IMR-90 (cell line): ENCODE measurements around the gene CGB7.

Source experiments
- CEBPB ChIP-seq: IDR thresholded peaks from 2 replicates; pipeline ENCODE4 v1.6.1; 2012; ENCODE audit warnings: low read depth, low read length, improper control_type of control experiment
- CHD1 ChIP-seq: IDR thresholded peaks from 2 replicates; pipeline ENCODE4 v1.6.1; 2012; ENCODE audit warnings: low read depth, low read length, improper control_type of control experiment
- MAZ ChIP-seq: IDR thresholded peaks from 2 replicates; pipeline ENCODE4 v1.6.1; 2012; ENCODE audit warnings: low read depth, mild to moderate bottlenecking, low read length, improper control_type of control experiment, moderate library complexity, borderline replicate concordance
- MXI1 ChIP-seq: IDR thresholded peaks from 2 replicates; pipeline ENCODE4 v1.6.1; 2012; ENCODE audit warnings: low read depth, mild to moderate bottlenecking, low read length, moderate library complexity, borderline replicate concordance
- NFE2L2 ChIP-seq: fragments of 150-350 bp; IDR thresholded peaks from 2 replicates; pipeline ENCODE4 v1.6.1; 2016; ENCODE audit warnings: low read depth, mild to moderate bottlenecking, low read length
- POLR2A ChIP-seq: IDR thresholded peaks from 2 replicates; pipeline ENCODE4 v1.6.1; 2012; ENCODE audit warnings: mild to moderate bottlenecking, low read depth, low read length
- RAD21 ChIP-seq: IDR thresholded peaks from 2 replicates; pipeline ENCODE4 v1.6.1; 2012; ENCODE audit warnings: low read length, improper control_type of control experiment
- SMC3 ChIP-seq: fragments of 150-350 bp; IDR thresholded peaks from 2 replicates; pipeline ENCODE4 v1.6.1; 2016; ENCODE audit warnings: low read depth, mild to moderate bottlenecking, antibody characterized with exemption, low read length, moderate library complexity
- TF ChIP-seq, protein P1 (sequence below): conservative IDR thresholded peaks from 2 replicates; pipeline ENCODE4 v1.5.1; 2012; ENCODE audit warnings: mild to moderate bottlenecking, low read depth, low read length, improper control_type of control experiment

DNA sequence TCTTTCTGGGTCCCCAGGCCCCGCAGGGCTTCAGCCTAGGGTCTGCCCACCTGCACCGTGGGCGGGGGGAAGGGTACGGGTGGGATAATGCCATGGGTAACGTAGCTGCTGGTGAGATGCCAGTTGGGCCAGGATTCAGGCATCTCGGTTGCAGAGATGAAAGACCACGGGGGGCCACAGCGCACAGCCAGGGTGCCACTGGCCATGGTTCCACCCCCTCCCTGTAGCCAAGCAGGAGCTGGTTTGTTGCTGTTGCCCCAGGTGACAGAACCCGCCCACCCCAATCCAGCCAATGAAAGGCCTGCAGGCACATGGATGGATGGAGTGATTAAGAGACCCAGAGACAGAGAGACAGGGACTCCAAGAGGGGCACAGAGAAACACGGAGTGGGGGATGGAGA is 1.0 kb upstream of the CGB7 start:
- TF ChIP-seq, protein P1, sequence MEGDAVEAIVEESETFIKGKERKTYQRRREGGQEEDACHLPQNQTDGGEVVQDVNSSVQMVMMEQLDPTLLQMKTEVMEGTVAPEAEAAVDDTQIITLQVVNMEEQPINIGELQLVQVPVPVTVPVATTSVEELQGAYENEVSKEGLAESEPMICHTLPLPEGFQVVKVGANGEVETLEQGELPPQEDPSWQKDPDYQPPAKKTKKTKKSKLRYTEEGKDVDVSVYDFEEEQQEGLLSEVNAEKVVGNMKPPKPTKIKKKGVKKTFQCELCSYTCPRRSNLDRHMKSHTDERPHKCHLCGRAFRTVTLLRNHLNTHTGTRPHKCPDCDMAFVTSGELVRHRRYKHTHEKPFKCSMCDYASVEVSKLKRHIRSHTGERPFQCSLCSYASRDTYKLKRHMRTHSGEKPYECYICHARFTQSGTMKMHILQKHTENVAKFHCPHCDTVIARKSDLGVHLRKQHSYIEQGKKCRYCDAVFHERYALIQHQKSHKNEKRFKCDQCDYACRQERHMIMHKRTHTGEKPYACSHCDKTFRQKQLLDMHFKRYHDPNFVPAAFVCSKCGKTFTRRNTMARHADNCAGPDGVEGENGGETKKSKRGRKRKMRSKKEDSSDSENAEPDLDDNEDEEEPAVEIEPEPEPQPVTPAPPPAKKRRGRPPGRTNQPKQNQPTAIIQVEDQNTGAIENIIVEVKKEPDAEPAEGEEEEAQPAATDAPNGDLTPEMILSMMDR, result no peak
- TF ChIP-seq CEBPB (no peak), POLR2A (no peak), MXI1 (no peak), RAD21 (no peak), CHD1 (no peak), SMC3 (no peak), MAZ (no peak), NFE2L2 (no peak)
